ENCODE data around the gene TACC2. TPM values are rescaled to one million over a fixed set of nuclear protein-coding genes. Genes with fewer than 3 reads are reported as not detected.

Gene TACC2
- total and polyA plus RNA-seq, 2 donors (not counting 3 experiments of a cell fraction or from before 2014, with no cell fraction given) = 14.4 to 46.2 TPM

- dilution Hi-C loops (cut with MboI; ENCODE audit: extremely low pct_ligation_motif_present, low sequenced_read_pairs) (no loop called here), intact Hi-C loops (cut with micrococcal nuclease) (no loop called here)
- no peak overlapping the region for H3K9ac ChIP-seq (replicated peaks; ENCODE audit: extremely low read depth, insufficient read depth, low read length)
- no peaks in the 10 kb centered on the region for H4K20me1 ChIP-seq (replicated peaks; ENCODE audit: control insufficient read depth, extremely low read depth, insufficient read depth, low read length)
- DNase-seq (ENCODE audit: low read depth, low spot score) (no peak), FAIRE-seq (no peak)
- H2AFZ ChIP-seq (ENCODE audit: low read depth, low read length) = no peak overlapping the region
- TF ChIP-seq POLR2AphosphoS5 (IDR thresholded peaks at IDR 0.05; ENCODE audit: insufficient read depth, low read depth, low read length) (no peak), MYC (IDR thresholded peaks at IDR 0.05; ENCODE audit: low read depth, low read length) (no peak), CTCF (IDR thresholded peaks at IDR 0.05; ENCODE audit: extremely low read depth in 1 of 2, insufficient read depth in 1 of 2, low read depth in 1 of 2, low read length in 2 of 2) (no peak)
- no peak overlapping the region for H3K4me2 ChIP-seq (ENCODE audit: insufficient read depth, low read length)
- peaks cover 0 to 3% of the 10 kb centered on the region in 2 experiments for H3K36me3 ChIP-seq (ENCODE audit: control insufficient read depth in 2 of 2, extremely low read depth in 1 of 2, insufficient read depth in 2 of 2, low read length in 2 of 2)
- H3K79me2 ChIP-seq (ENCODE audit: control insufficient read depth, insufficient read depth, low read length) = no peaks in the 10 kb centered on the region
- H3K27ac ChIP-seq (ENCODE audit: insufficient read depth, low read depth, low read length) = no peak overlapping the region
- no TSS peak for BruUV-seq (replicated peaks)
- H3K4me3 ChIP-seq (replicated peaks in 1 of 3; ENCODE audit: insufficient read depth in 1 of 3, low read depth in 1 of 3, low read length in 3 of 3) = no peak overlapping the region
- peaks cover 3% of the 10 kb centered on the region for H3K4me1 ChIP-seq (ENCODE audit: control insufficient read depth, extremely low read depth, insufficient read depth, low read length)
- CTCF ChIA-PET = interaction anchor here (0.7 to 1.6 kb wide), 6 partner anchors 10 to 153 kb away, joined by 3 to 5 read pairs (median 3); no protein-coding TSS in a partner anchor
- no peaks in the 10 kb centered on the region for H3K9me1 ChIP-seq (replicated peaks; ENCODE audit: control insufficient read depth, extremely low read depth, insufficient read depth, low read length)
- POLR2A ChIA-PET = no interaction called here
- H3K9me3 ChIP-seq (replicated peaks; ENCODE audit: control insufficient read depth, insufficient read depth, low read length) = no peaks in the 10 kb centered on the region
- no peaks in the 10 kb centered on the region for H3K27me3 ChIP-seq (ENCODE audit: control insufficient read depth in 2 of 2, insufficient read depth in 2 of 2, low read length in 2 of 2)
Observed at GRCh38 chr10:122204691-122205489, 215.9 kb downstream of the TACC2 start.
